VCaP (cell line): ENCODE results near the gene KMT2A.

Experiments used
- H3K27ac ChIP-seq: fragments of 450-650 bp; 2 replicates; pipeline ENCODE4 v1.5.1; 2017
- CTCF ChIP-seq: fragments of 450-650 bp; conservative IDR thresholded peaks from 2 replicates; pipeline ENCODE4 v1.5.1; 2017; ENCODE audit warnings: mild to moderate bottlenecking, moderate library complexity

The KMT2A gene

GRCh38 chr11:118437208-118438125 lies 1.2 kb downstream of the KMT2A start:
- TF ChIP-seq CTCF: no peak
- peak overlapping the region; percentile 98 for H3K27ac ChIP-seq

GRCh38 chr11:118438314-118438931 lies 2.1 kb downstream of the KMT2A start:
- no peak for TF ChIP-seq CTCF
- peak overlapping the region; percentile 98 for H3K27ac ChIP-seq

- TF ChIP-seq CTCF: no peak
- peak overlapping the region; percentile 98; the same call in 1 of the 2 replicates for H3K27ac ChIP-seq
These were observed 3.4 kb downstream of the KMT2A start for GRCh38 chr11:118439646-118440045.

DNA sequence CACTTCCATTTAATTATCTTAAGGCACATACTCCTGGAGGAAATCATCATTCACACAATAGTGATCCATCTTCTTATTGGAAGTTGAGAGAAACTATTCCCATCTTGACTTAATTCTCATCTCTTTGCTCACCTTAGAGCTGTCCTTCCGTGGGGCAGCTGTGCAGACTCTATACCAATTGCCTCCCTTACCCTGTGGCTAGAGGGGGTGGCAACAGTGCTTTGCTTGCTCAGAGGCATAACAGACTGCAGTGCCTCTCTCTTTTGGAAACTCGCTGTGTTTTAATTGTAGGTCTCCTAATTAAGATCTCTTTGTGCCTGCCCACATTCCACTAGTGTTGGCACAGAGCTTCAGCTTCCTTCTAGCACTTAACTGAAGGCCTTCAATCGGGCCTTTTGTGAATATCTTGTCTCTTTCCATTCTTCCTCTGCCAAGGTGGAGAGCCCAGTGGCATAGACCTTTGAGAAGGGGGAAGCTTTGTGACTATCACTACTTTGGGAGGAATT lies 5.5 kb downstream of the KMT2A start:
- no peak overlapping the region for H3K27ac ChIP-seq

GRCh38 chr11:118442301-118442700 lies 6.0 kb downstream of the KMT2A start:
- TF ChIP-seq CTCF: no peak
- no peak overlapping the region for H3K27ac ChIP-seq

More for the DNA sequence above, 5.5 kb downstream of the KMT2A start:
- TF ChIP-seq CTCF: no peak

- no peak for TF ChIP-seq CTCF
- no peak overlapping the region for H3K27ac ChIP-seq
These were observed 6.8 kb downstream of the KMT2A start for GRCh38 chr11:118442908-118443589.
